ENCODE data around the gene ARHGAP40.

The ARHGAP40 gene

DNA sequence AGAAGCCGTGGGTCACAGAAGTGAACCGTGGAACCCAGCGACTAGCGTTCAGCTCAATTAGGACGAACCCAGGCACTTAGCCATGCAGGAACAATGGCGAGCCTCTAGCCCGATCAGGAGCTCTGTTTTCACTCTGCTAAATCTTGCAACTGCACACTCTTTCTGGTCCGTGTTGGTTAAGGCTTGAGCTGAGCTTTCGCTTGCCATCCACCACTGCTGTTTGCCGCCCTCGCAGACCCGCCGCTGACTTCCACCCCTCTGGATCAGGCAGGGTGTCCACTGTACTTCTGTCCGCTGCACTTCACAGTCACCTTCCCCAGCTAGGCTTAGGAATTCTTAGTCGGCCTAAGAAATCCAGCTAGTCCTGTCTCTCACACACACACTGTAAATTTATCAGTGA, 96.9 kb downstream of the ARHGAP40 start:
- TF ChIP-seq, protein P1, sequence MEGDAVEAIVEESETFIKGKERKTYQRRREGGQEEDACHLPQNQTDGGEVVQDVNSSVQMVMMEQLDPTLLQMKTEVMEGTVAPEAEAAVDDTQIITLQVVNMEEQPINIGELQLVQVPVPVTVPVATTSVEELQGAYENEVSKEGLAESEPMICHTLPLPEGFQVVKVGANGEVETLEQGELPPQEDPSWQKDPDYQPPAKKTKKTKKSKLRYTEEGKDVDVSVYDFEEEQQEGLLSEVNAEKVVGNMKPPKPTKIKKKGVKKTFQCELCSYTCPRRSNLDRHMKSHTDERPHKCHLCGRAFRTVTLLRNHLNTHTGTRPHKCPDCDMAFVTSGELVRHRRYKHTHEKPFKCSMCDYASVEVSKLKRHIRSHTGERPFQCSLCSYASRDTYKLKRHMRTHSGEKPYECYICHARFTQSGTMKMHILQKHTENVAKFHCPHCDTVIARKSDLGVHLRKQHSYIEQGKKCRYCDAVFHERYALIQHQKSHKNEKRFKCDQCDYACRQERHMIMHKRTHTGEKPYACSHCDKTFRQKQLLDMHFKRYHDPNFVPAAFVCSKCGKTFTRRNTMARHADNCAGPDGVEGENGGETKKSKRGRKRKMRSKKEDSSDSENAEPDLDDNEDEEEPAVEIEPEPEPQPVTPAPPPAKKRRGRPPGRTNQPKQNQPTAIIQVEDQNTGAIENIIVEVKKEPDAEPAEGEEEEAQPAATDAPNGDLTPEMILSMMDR (IDR thresholded peaks at IDR 0.05; ENCODE audit: low read depth, low read length, missing control alignments), result no peak
- no peak for DNase-seq
- in situ Hi-C loops (cut with HindIII; ENCODE audit: low pct_ligation_motif_present, low sequenced_read_pairs), result no loop called here

DNA sequence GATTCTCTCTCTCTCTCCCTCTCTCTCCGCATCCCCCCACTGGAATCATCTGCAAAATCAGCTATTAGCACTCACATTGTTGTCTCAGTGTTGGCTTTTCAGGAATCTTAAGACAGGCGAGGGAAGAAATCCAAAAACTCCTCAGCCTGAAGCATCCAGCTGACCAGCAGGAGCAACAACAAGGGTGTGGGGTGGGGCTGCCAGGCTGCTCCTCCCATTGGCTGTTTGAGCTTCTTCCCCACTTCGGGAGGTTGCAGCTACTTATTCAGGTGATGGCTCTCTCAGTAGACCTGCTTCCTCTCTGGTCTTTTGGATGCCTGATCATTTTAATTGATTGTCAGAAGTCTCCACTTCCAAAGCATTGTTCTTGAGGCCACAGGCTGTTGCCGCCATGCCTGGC, 98.5 kb downstream of the ARHGAP40 start:
- in situ Hi-C loops (cut with HindIII; ENCODE audit: low pct_ligation_motif_present, low sequenced_read_pairs), result no loop called here
- Histone ChIP-seq H3K4me3 (ENCODE audit: low read depth, low read length) (no peak overlapping the region), H3K36me3 (replicated peaks) (no peaks in the 10 kb centered on the region), H3K27me3 (replicated peaks) (peaks cover 3% of the 10 kb centered on the region), H3K27ac (no peak overlapping the region)
- TF ChIP-seq, protein P1 (IDR thresholded peaks at IDR 0.05; ENCODE audit: low read depth, low read length, missing control alignments), result no peak
- DNase-seq, result no peak

More for the DNA sequence above, 96.9 kb downstream of the ARHGAP40 start:
- peaks cover 3% of the 10 kb centered on the region for H3K27me3 ChIP-seq (replicated peaks)
- no peak overlapping the region for H3K4me3 ChIP-seq (ENCODE audit: low read depth, low read length)
- H3K36me3 ChIP-seq (replicated peaks), result no peaks in the 10 kb centered on the region
- no peak overlapping the region for H3K27ac ChIP-seq
